GM12892 (cell line): Measurements from ENCODE around the gene SPATA2.

Experiments
- DNase-seq: peaks from one replicate; pipeline ENCODE4 v3.0.0; 2011; ENCODE audit not compliant: insufficient read length
- FAIRE-seq: peaks from 2 replicates; lab custom pipeline; 2011; peaks lifted over from hg19 to GRCh38; lab: Jason Lieb, UNC
- POLR2A ChIP-seq: IDR thresholded peaks from 2 replicates; pipeline ENCODE4 v1.6.1; 2011; ENCODE audit warnings: low read depth, low read length, control low read depth
- POLR2AphosphoS5 ChIP-seq: IDR thresholded peaks from 2 replicates; pipeline ENCODE4 v1.6.1; 2011; ENCODE audit warnings: low read depth, low read length, control low read depth
- TAF1 ChIP-seq: IDR thresholded peaks from 2 replicates; pipeline ENCODE4 v1.6.1; 2011; ENCODE audit warnings: low read depth, mild to moderate bottlenecking, control low read depth, low read length, borderline replicate concordance

The SPATA2 gene

DNA sequence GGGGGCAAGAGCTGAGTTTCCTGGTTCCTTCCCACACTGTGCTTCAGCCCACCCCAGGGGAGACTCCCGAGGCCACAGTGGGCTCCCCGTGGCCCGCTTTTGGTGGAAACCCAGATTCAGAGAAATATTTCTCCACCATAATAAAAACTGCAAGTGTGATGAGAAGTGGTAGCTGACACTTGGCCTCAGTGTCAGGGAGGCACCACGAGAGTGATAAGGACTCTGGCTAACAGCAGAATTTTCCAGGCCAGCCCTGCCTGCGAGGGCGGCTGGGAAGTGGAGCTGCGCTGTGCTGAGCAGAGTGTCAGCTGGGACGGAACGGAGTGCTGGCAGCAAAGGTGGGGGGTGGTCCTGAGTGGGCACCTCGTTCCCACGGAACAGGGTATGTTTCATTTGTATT, 22.5 kb downstream of the SPATA2 start:
- TF ChIP-seq TAF1 = no peak
- TF ChIP-seq POLR2AphosphoS5 = no peak
- DNase-seq = no peak
- FAIRE-seq = no peak

DNA sequence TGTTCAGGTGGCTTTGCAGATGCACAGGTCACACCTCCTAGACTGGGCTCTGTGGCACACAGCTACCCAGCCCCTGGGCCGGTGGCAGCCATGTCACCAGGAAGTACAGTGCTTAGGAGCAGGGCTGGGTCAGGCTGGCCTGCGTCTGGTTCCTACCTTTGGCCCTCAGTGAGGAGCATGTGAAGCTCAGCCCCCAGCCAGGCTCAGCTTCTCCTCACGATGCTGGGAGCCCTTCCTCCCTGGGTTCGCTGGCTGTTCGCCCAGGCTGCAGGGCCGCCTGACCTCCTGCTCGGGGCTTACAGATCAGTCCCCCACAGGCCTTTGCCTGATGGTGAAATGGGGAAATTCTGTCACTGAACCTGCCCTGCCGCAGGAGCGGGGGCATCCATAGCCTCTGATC, 23.1 kb downstream of the SPATA2 start:
- TF ChIP-seq TAF1 (no peak), POLR2AphosphoS5 (no peak), POLR2A (peak; percentile 40; the same call in 1 of the 2 replicates)
- FAIRE-seq (no peak), DNase-seq (no peak)

DNA sequence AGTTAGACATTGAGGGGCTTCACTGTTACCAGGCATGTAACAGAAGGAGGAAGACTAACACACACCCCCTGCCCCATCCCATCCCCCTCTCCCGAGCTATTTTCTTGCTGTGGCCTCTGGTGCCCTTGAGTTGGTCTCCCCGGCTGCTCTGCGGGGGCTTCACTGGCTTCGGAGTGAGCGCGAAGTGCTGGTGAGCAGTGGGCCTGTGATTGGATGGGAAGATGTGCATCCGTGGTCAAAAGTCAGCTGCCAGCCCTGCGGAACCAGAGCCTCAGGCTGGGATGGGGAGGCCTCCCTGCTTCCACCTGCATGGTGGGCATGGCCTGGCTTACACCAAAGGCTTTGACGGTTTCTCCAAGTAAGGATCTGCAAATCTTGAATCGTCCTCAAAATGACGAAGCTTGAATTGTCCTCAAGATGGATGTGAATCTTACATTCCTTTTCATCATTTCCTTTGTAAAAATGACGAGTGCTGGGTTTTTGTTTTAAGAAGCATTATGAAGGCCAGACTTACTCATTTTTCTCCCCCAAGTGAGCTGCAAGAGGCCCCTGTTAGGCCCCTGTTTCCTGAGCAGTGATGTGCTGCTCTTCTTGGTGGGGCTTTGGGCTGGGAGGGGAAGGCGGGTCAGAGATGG, 23.7 kb downstream of the SPATA2 start:
- no peak for DNase-seq
- no peak for FAIRE-seq
- no peak for TF ChIP-seq POLR2AphosphoS5
- TF ChIP-seq TAF1 = no peak
- no peak for TF ChIP-seq POLR2A

DNA sequence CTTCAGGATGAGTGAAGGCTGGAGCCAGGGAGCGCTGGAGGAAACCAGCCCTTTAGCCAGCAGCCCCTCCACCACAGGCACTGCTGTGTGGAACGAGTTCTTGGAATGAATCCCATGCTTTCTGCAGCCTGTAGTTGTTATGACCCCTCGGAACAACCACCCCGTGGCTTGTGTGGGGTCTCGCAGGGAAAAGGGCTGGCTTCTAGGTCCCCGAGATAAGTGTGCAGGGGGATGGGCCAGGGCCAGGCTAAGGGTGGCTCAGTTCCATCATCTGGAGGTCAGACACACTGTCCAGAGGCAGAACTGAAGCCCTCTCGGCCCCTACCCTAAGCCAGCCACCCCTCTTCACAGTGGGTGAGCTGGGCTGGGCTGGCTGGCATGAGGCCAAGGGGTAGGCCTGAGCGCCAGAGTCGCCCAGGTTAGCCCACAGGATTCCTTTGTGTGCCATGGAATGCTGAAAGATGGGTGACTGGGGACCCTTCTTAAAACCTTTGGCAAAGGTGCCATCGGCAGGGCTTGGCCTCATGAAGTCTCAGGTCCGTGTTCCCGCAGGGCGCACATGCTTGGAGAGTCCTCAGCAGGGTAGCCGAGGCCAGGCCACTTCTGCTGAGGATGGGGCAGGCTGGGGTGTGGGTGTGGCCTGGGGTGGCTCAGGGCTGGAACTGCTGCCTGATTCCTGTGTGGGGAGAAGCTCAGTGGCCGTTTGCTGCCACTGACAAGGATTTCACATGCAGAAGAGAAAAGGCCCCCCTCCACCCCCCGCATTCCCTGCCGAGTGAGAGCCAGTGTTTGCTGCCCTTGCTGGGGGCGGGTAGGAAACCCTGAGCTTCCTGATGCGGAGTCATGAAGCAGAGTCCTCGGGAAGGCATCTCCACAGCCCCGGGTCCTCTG, 24.6 kb downstream of the SPATA2 start:
- FAIRE-seq = peak; percentile 46
- TF ChIP-seq TAF1 (no peak), POLR2AphosphoS5 (no peak), POLR2A (no peak)
- DNase-seq = no peak

DNA sequence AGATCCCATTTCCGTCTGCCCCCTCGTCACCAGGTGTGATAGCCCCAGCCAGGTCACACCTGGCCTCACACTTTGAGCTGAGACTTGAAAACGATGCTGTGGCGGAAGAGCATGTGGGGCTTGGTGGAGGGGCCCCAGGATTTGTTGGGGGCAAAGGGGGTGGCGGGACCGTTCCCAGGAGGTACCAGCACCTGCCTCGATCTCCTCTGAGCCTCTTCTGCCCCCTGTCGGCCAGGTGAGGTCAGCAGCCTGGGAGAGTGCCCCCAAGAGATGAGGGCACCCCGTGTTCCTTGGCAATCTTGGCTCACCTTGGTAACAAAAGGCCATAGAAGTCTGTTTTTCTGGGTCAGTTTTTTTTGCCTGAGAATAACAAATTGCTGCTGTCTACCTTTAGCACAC, 25.4 kb downstream of the SPATA2 start:
- FAIRE-seq (no peak), DNase-seq (no peak)

DNA sequence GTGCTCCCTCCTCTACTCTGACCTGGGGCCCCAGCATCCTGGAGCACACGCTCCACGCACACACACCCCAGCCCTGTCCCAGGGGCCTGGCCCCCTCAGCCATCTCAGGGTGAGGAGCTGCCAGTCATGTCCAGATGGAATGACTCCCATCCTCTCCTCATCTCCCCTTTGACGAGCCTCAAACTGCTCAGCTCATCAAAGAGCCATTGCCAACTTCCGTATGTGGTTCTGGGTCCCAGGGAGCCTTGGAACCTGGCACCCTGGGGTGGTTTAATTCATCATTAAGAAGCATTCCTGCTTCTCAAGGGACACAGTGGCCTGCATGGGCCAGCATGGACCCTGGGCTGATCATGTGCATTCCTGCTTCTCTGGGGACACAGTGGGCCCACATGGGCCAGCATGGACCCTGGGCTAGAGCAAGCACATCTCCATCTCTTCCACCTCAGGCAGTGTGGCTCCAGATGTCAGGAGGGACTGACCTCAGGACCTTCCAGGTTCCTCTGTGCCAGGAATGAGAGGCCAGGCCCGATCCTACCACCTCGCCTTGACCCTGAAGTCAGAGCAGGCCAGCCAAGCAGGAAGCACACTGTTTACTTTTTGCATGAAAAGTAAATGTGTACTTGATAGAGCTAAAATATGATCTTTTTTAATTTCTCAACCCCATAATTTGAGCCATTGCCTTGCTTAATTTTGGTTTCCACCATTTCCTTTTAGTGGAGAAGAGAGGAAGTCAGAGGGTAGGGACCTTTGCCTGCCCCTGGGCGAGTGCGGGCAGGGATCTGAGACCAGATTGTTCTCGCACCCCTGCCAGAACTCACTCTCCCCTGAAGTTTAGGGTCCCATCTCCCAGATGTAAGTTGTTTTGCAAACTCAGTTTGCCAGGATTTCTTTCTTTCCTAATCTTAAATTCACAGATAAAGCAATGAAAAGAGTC, 26.1 kb downstream of the SPATA2 start:
- FAIRE-seq (no peak), DNase-seq (no peak)
- TF ChIP-seq POLR2AphosphoS5 (no peak), POLR2A (no peak), TAF1 (no peak)

More for the DNA sequence above, 25.4 kb downstream of the SPATA2 start:
- TF ChIP-seq TAF1 = no peak
- TF ChIP-seq POLR2AphosphoS5 = no peak
- TF ChIP-seq POLR2A = no peak

DNA sequence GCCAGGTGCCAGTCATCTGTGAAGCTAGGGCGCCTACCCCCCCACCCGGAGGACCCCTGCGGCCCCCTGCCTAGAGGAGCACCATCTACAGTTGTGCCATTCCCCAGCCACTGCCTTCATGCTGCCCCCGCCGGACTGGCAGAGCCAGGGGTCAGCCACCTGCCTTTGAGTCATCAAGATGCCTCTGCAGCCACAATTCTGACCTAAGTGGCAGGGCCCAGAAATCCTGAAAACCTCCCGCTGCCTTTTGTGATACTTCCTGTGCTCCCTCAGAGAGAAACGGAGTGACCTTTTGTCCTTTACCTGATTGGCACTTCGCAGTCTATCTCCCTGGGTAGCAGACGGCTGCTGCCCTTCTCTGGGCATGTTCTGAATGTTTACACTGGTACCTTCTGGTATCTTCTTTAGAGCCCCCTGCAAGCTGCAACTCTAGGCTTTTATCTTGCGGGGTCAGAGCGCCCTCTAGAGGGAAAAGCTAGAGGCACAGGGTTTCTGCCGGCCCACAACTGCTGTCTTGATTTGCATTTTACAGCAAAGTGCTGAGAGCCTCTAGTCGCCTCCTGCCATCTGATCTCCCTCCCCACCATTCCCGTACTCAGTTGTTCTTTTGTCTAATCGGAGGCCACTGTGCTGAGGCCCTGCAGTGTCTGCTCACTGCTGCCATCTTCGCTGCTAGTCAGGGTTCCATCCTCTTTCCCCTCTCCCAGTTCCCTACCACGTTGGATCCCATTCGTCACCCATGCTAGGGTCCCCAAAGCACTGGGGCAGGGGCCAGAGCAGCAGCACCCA, 26.9 kb downstream of the SPATA2 start:
- peak; percentile 90 for FAIRE-seq
- DNase-seq = peak; percentile 70
- TF ChIP-seq TAF1 (no peak), POLR2A (no peak), POLR2AphosphoS5 (no peak)

DNA sequence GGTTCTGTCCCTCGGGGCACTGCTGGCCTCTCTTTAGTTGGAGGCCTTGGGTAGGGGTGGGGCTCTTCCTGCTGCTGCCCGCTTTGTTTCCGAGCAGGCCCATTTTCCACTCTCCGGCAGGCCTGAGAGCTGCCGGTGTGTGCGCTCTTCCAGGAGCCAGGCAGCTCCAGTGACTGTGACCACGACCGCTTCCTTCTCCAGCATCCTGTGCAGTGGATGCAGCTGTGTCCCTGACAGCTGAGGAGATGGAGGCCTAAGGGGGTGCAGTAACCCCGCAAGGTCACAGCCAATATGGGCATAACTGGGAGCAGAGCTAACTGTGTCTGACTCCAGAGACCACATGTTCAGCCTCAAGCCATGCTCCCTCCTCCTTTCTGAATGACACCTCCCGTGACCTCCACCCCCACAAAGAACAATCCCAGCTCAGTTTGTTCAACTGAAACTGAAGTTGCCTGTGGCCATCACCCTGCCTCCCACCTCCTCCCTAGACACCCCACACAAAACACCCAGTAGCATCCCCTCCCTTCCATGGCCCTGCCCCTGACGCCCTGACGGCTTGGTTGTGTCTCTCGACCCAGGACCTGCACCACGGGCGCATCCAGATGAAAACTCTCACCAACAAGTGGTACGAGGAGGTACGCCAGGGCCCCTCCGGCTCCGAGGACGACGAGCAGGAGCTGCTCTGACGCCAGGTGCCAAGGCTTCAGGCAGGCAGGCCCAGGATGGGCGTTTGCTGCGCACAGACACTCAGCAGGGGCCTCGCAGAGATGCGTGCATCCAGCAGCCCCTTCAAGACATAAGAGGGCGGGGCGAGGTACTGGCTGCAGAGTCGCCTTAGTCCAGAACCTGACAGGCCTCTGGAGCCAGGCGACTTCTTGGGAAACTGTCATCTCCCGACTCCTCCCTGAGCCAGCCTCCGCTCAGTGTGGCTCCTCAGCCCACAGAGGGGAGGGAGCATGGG, 27.8 kb downstream of the SPATA2 start:
- no peak for DNase-seq
- no peak for TF ChIP-seq POLR2A
- TF ChIP-seq TAF1 = no peak
- no peak for TF ChIP-seq POLR2AphosphoS5
- FAIRE-seq = no peak

DNA sequence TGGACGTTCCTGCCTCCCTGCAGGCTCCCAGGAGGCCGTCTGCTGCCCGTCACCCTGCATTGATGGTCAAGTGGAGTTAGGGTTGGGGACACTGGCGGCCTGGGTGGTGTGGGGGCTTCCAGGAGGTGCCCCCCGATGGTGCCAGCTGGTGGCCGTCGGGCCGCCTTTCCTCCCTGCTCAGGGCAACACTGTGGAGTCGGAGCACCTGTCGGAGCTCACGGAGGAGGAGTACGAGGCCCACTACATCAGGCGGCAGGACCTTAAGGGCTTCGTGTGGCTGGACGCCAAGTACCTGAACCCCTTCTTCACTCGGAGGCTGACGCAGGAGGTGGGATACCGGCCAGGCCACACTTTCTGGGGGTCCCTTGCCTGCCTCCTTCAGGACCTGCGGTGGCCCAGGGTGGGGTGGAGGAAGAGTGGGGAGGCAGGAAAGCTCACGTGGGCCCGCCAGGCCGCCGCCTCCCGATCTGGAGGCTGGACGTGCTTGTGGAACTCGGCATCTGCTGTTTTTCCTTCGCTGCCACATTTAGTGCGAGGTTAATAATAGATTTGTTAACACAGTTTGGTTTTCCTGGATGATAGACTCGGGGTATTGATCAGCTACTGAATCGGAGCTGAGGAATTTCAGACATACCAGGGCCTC, 28.6 kb downstream of the SPATA2 start:
- TF ChIP-seq TAF1 (no peak), POLR2A (no peak), POLR2AphosphoS5 (no peak)
- no peak for FAIRE-seq

More for the DNA sequence above, 28.6 kb downstream of the SPATA2 start:
- DNase-seq = no peak
